Non-pigmented ciliary epithelial cell (primary cell): ENCODE results near the gene MYADM.
"Not testable (repeated sequence)": the region's sequence is repeated elsewhere in the genome, so short reads cannot be mapped to it uniquely, and the experiment has no call there.

Experiments used
- DNase-seq: peaks from one replicate; pipeline ENCODE4 v3.0.0-alpha.2; 2010; ENCODE audit warnings: low read depth

Gene MYADM

DNA sequence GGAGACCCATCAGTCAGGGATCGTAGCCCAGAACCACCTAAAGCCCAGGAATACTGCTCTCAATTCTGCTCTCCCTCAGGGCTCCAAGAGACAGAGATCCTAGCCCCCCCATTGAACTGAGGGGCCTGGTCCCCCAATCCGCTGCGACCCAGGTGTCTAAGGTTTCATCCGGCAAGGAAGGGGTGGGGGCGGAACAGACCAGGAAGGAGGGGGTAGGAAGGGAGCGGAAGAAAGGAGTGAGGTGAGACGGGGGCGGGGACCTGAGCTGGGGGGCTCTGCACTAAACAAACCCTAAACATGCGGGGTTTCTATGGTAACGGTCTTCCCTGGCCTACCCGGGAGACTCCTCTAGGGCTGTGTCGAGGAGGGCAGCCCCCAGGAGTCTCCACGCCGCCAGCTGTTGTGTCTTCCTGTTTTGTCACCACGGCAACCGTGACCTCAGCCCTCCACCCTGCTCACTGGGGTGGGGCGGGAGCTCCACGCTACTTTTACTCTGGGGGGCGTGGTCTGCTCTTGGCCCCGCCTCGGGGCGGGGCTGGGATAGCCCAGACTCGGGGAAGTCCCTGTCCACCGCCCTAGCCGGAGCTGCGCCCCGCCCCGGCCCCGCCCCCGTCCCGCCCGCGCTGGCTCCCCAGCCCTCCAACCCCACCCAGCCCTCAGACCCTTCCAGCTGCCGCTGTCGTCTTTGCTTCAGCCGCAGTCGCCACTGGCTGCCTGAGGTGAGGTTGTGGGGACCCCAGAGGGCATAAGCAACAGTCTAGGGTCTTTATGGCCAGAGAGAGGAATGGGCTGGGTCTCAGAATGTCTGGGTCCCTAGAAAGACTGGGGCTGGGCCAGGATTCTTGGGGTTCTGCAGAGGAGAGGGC, at the start of gene MYADM:
MYADM (plus strand) TSS at position 659 of the 866 bp plus-strand sequence. CDS start 5,647 bp downstream, outside the sequence.
- DNase-seq: peak; percentile 93

- no peak for DNase-seq
Observed at GRCh38 chr19:53818756-53819155, 48.9 kb upstream of the MYADM start.

DNA sequence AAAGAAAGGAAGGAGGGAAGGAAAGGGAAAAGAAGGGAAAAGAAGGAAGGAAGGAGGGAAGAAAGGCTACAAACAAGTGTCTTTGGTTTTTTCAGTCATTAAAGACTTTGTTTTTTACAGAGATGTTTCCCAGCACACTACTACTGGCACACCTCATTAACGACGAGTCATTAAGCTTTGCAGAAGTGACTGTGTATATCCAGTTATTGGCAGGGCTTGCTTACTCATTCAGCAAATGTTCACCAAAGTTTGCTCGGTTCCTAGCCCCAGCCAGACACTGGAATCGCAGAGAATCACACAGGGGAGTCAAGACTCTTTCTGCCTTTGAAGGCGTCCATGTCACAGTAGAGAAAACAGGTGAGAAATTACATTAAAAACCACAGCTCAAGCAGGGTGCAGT, 47.8 kb upstream of the MYADM start:
- no peak for DNase-seq

DNA sequence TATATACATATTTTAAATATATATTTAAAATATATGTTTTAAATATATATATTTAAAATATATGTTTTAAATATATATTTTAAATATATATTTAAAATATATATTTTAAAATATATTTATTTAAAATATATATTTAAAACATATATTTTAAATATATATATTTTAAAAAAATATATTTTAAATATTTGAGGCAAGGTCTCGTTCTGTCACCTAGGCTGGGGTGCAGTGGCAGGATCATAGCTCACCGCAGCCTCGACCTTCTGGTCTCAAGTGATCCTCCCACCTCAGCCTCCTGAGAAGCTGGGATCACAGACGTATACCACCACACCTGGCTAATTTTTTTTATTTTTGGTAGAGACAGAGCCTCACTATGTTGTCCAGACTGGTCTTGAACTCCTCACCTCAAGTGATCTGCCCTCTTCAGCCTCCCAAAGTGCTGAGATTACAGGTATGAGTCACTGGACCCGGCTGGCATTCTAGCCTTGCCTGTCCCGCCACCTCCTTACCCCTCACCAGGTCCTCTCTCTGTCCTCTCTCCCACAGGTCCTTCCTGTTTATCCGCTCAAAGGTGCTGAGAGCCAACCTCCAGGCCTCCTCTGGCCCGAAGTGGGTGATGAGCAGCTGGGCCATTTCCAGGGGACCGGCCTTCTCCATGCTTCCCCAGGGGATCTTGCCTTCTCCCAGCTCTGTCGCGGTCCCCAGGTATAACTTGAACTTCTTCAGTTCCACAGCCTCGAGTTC, 44.1 kb upstream of the MYADM start:
- DNase-seq: no peak

DNA sequence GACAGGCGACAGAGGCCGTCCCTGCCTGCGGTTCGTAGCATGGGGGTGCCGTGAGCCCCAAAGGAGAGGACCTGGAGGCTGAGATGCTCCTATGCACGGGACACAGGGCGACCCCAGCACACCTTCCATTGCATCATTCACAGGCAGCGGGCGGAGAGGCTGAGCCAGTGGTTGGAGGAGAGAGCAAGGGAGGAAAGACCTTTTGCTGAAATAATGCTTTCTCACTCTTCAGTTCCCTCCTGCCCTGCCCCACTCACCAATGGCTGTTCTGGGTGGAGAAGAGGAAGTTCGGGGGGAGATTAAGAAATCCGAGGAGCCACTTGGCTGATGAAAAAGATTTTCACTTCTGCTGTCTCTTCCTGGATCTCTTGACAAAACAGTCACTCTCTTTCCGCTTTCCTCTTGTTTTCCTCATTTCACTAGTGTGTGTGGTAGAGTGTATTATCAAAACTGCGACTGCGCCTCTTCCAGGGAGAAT, 43.5 kb upstream of the MYADM start, which contains the start of gene NLRP12:
NLRP12 (minus strand) TSS at position 181 of the 478 bp plus-strand sequence; CDS start at position 41, 140 bp downstream.
- no peak for DNase-seq

GRCh38 chr19:53826876-53827275, 40.8 kb upstream of the MYADM start:
- DNase-seq: no peak

DNA sequence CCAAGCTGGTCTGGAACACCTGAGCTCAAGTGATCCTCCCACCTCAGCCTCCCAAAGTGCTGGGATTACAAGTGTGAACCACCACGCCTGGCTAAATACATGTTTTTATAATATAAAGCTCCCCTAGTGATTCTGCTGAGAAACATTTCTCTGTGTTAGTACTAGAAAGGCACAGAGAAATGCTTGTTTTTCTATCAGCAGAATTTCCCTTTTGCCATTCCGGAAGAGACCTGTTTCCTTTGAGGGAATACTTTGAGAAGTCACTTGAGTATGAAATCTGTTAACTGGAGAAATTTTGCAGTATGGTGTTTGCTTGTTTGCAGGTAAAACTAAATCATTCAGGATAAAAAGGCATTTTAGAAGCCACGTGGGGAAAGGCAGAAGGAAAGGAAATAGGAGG, 39.2 kb upstream of the MYADM start:
- no peak for DNase-seq

DNA sequence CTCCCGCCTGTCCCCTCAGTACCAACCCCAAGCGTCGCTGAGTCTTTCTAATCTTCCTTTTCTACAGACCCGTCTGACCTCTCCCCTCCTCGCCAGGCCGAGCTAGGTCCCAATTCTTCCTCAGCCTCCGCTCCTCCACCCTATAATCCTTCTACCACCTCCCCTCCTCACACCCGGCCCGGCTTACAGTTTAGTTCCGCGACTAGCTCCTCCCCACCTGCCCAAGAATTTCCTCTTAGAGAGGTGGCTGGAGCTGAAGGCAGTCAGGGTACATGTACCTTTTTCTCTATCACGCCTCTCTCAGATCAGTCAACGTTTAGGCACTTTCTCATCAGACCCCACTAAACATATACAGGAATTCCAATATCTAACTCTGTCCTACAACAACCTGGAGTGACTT, 34.8 kb upstream of the MYADM start:
- DNase-seq: not testable (repeated sequence)

GRCh38 chr19:53838446-53838845, 29.2 kb upstream of the MYADM start:
- DNase-seq: not testable (repeated sequence)

DNA sequence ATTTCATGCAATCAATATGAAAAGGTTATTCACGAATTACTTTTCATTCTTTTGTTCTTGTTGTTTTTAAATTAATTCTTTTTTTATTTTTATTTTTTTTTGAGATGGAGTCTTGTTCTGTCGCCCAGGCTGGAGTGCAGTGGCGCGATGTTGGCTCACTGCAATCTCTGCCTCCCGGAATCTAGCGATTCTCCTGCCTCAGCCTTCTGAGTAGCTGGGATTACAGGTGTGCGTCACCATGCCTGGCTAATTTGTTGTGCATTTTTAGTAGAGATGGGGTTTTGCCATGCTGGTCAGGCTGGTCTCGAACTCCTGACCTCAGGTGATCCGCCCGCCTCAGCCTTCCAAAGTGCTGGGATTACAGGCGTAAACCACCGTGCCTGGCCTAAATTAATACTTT, 27.4 kb upstream of the MYADM start:
- DNase-seq: not testable (repeated sequence)

DNA sequence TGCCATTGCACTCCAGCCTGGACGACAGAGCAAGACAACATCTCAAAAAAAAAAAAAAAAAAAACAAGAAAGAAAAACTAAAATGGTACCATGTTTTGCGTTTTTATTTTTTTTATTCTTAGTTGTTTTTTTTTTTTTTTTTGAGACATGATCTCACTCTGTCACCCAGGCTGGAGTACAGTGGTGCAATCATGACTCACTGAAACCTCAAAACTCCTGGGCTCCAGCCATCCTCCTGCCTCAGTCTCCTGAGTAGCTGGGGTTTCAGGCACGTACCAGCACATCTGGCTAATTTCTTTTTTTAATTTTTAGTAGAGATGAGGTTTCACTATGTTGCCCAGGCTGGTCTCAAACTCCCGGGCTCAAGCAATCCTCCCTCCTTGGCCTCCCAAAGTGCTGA, 26.8 kb upstream of the MYADM start:
- peak; percentile 68 for DNase-seq

- DNase-seq: no peak
Observed at GRCh38 chr19:53844849-53845246, 22.8 kb upstream of the MYADM start.

GRCh38 chr19:53847555-53847954, 20.1 kb upstream of the MYADM start:
- DNase-seq: no peak

DNA sequence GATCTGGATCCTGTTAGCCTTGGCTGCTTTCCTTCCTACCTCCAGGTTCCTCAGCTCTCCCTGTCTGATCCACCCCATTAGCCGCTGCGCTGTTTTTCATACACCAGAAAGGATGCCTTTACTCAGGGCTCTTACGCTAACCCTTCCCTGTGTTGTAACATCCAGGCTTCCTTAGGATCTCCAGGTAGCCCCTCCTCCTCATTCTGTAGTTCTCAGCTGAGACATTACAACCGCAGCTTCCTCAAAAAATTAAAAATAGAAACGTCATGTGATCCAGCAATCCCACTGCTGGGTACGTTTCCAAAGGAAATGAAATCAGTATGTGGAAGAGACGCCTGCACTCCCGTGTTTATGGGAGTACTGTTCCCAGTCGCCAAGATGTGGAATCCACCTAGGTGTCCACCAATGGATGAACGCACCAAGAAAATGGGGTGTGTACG, 18.4 kb upstream of the MYADM start:
- no peak for DNase-seq

DNA sequence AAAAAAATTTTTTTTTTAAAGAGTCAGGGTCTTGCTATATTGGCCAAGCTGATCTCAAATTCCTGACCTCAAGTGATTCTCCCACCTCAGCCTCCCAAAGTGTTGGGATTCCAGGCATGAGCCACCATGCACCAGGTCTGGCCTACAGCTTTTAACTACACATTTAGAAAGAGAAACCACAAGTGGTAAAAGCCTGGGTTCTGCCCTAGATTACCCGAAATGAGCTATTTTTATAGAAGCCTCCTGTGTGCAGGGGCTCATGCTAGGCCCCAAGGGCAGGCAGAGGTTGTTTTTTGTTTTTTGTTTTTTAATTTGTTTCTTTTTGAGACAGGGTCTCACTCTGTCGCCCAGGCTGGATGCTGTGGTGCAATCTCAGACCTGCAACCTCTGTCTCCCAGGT, 14.0 kb upstream of the MYADM start:
- no peak for DNase-seq

DNA sequence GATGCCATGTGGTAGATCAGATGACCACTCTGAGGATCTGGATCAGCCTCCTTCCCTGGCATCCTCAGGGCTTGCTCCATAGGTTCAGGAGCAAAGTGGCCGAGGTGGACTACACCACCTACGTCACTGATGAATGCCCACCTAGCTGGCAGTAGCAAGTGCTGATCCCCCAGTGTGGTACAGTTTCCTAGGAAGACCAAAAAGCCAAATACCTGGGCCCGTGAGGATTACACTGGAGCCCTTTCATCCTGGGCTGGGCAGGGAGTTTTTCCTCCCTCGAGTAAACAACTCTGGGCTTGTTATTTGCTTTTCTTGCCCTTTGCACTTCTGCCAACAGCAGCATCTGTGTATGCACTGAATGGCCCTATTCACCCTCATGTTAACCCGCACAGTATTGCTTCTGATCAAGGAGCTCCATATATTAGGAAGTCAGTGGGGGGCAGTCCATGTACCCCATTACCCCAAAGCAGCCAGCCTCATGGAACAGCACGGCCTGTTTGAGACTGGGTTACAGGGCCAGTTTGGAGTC, 3.3 kb upstream of the MYADM start:
- no peak for DNase-seq

DNA sequence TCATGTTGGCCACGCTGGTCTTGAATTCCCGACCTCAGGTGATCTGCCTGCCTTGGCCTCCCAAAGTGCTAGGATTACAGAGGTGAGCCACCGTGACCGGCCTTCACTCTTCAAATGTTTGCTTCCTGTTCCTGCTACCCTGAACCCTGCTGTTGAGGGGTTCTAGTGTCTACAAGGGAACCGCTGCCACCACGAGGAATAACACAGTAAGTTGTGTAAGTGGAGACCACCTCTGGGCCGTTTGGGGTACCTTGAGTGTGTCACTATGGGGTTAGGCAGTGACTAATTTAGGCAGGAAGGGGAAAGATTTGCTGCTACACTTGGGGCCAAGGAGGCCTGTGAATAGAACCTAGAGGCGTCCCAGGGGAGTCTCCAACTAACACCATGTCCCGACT, 2.2 kb upstream of the MYADM start:
- DNase-seq: no peak

DNA sequence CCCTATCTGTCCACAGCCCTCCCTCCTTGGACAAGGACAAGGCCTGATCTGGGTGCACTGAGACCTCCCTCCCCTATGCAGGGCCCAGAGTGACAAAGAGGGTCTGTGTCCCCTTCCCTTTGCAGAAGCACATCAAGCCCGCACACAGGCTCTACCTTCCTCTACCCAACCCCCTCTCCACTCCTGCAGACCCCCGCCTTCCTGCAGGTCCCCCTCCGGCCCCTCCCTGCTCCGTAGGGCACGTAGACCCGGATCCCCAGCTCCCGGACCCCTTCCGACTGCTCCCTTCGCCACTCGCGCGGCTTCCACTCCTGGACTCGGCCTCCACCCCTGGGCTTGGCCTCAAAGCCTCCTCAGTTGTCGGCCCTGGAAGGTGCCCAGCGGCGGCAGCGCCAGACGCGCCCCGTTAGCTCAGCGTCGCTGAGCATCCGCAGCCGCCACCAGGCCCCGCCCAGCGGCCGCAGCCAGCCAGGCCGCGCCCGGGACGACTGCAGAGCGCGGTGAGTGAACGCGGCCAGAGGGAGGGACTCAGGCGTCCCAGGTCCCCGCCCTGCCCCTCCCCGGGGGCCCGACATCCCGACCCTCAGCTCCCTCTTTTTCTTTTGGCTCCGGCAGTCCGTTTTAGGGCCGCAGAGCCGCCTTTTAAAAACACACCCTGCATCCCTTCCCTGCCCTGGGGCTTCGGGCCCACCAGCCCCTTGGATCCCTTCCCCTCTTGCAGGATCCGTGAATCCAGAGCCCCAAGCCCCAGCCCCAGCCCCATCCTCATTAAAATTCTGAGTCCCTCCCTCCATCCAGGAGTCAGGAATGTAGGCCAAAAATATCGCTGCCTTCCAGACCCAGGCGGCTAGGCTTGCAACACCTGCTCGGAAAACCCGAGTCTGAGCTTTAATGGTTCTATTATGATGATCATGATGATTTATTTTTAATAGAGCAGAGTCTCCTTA, 1.5 kb upstream of the MYADM start:
- DNase-seq: no peak

GRCh38 chr19:53866865-53867224, 838 bp upstream of the MYADM start:
- no peak for DNase-seq

DNA sequence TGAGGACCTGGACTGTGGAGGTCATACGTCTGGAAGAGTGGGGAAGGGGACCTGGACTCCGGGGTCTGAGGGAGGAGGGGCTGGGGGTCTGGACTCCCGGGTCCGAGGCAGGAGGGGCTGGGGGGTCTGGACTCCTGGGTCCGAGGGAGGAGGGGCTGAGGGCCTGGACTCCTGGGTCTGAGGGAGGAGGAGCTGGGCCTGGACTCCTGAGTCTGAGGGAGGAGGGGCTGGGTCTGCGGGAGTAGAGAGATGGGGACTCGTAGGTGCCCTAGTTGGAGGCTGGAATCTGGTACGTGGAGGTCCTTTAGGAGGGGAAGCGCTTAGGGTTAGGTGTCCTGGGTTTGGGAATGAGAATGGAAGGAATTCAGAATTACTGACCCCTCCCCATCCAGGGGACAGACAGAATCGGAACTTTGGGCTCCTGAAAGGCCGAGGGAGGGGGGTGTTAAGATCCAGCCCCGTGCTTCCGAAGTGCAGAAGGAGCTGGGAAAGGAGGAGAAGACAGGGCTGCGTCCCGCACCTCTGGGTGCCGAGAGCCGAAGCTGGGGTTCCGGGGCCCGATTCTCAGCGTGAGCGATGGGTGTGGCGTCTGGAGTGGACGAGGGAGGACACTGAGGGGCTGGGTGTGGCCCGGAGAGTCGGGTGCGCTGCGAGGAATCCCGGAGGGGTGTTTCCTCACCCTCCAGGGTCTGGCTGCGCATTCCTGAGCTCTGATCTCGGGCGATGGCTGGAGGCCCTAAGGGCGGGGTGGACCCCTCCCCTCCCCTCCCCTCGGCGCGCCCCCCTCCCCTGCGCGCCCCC, 608 bp downstream of the MYADM start:
- no peak for DNase-seq
